RWPE1 (cell line): ENCODE data around the gene FGF14.

ENCODE experiments used
- CTCF ChIA-PET: fragments of 350-600 bp; sonication (Branson Sonifier 250); formaldehyde crosslinking; extraction: SDS; loops from one replicate; lab custom pipeline; 2021; lab: Yijun Ruan, JAX
- POLR2A ChIA-PET: fragments of 400-600 bp; formaldehyde crosslinking; extraction: SDS; loops from one replicate; lab custom pipeline; 2020; ENCODE audit warnings: antibody characterized with exemption; ENCODE audit not compliant: low non-redundant PET; lab: Yijun Ruan, JAX
- DNase-seq: peaks from one replicate; pipeline ENCODE4 v3.0.0; 2012; ENCODE audit warnings: low spot score
- H3K27ac ChIP-seq: fragments of 450-650 bp; 2 replicates; pipeline ENCODE4 v1.5.1; 2017
- TF ChIP-seq, protein P1 (sequence below): fragments of 450-650 bp; conservative IDR thresholded peaks from 2 replicates; pipeline ENCODE4 v1.5.1; 2017; ENCODE audit warnings: low read depth, mild to moderate bottlenecking

The FGF14 gene

DNA sequence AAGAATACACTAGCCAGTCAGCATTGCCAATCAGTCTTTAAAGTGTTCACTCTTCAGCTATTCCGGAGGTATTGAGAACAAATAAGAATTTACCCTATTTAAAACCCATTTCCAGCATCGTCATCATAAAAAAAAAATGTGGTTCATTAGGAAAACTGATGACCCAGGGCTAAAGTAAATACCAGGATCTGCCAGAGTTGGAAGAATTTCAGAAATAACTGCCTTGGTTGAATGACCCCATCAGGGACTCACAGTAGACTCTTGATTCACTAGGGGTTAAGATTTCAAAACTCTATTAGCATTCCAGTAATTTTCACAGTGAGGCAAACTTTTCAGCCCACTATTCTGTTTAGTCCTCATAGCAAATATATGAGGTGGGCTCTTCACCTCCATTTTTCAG is 572.4 kb downstream of the FGF14 start:
- CTCF ChIA-PET, result interaction anchor here (0.7 kb wide), 1 partner anchor 683 kb away, joined by 3 read pairs; no protein-coding TSS in a partner anchor
- DNase-seq, result no peak
- H3K27ac ChIP-seq, result no peak overlapping the region
- TF ChIP-seq, protein P1, sequence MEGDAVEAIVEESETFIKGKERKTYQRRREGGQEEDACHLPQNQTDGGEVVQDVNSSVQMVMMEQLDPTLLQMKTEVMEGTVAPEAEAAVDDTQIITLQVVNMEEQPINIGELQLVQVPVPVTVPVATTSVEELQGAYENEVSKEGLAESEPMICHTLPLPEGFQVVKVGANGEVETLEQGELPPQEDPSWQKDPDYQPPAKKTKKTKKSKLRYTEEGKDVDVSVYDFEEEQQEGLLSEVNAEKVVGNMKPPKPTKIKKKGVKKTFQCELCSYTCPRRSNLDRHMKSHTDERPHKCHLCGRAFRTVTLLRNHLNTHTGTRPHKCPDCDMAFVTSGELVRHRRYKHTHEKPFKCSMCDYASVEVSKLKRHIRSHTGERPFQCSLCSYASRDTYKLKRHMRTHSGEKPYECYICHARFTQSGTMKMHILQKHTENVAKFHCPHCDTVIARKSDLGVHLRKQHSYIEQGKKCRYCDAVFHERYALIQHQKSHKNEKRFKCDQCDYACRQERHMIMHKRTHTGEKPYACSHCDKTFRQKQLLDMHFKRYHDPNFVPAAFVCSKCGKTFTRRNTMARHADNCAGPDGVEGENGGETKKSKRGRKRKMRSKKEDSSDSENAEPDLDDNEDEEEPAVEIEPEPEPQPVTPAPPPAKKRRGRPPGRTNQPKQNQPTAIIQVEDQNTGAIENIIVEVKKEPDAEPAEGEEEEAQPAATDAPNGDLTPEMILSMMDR, result no peak
- POLR2A ChIA-PET, result no interaction called here

DNA sequence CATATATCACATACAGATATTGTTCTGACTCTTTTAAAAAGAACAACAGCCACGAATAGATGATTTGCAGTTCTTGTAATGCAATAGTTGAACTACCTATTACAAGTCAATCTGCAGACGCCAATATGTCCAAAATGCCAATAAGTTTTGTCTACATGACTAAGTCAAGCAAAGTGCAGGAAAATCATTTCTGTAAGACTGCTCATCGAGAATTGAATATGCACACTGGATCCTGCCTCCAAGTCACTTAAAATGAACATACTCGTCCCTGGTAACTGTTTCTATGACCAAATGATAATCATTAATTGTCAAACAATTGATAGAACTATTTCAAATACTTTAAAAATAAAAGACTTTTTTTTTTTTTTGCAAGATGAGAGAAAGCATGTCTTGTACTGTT is 573.7 kb downstream of the FGF14 start:
- no peak overlapping the region for H3K27ac ChIP-seq
- DNase-seq, result no peak
- TF ChIP-seq, protein P1, result no peak
- CTCF ChIA-PET, result no interaction called here
- POLR2A ChIA-PET, result no interaction called here

DNA sequence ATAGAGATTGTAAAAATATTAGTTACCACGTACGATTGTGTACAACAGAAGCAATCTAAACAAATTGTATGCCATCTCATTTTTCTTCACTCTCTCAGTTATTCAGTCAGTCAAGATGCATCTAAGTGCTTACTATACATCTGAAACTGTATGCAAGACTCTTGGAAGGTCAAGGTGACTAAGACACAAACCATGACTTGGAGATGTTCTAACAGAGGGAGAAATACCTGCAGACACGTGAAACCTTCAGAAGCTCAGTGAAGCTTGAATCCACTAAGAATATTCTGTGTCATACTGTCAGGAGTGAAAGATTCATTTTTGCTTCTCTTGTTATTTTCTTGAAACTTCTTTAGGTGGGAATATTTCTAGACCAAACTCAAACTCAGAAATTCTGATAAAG is 584.0 kb downstream of the FGF14 start:
- ChIA-PET CTCF (no interaction called here), POLR2A (no interaction called here)
- no peak overlapping the region for H3K27ac ChIP-seq
- TF ChIP-seq, protein P1, result no peak
- DNase-seq, result no peak

GRCh38 chr13:101811881-101812280 is 590.0 kb downstream of the FGF14 start:
- H3K27ac ChIP-seq, result no peak overlapping the region
- CTCF ChIA-PET, result interaction anchor here (0.6 to 1.0 kb wide), 3 partner anchors 14 to 651 kb away, joined by 3 to 4 read pairs (median 3); no protein-coding TSS in a partner anchor
- TF ChIP-seq, protein P1, result no peak
- POLR2A ChIA-PET, result no interaction called here
- no peak for DNase-seq

- POLR2A ChIA-PET, result no interaction called here
- H3K27ac ChIP-seq, result no peak overlapping the region
- CTCF ChIA-PET, result interaction anchor here (0.6 to 1.0 kb wide), 2 partner anchors 14 to 651 kb away, joined by 3 read pairs; no protein-coding TSS in a partner anchor
- no peak for DNase-seq
- TF ChIP-seq, protein P1, result no peak
Observed at GRCh38 chr13:101811284-101811839, 590.5 kb downstream of the FGF14 start.

- no peak overlapping the region for H3K27ac ChIP-seq
- TF ChIP-seq, protein P1, result no peak
- DNase-seq, result no peak
- POLR2A ChIA-PET, result no interaction called here
- CTCF ChIA-PET, result no interaction called here
Observed at GRCh38 chr13:101799196-101799595, 602.7 kb downstream of the FGF14 start.
